GM12872 (cell line): ENCODE results near the gene GCGR.

ENCODE experiments used
- TF ChIP-seq, protein P1 (sequence below): IDR thresholded peaks from 3 replicates; pipeline ENCODE4 v1.5.1; 2011; ENCODE audit warnings: low read depth, mild to moderate bottlenecking, low read length, moderate library complexity; ENCODE audit not compliant: insufficient read depth

The GCGR gene

DNA sequence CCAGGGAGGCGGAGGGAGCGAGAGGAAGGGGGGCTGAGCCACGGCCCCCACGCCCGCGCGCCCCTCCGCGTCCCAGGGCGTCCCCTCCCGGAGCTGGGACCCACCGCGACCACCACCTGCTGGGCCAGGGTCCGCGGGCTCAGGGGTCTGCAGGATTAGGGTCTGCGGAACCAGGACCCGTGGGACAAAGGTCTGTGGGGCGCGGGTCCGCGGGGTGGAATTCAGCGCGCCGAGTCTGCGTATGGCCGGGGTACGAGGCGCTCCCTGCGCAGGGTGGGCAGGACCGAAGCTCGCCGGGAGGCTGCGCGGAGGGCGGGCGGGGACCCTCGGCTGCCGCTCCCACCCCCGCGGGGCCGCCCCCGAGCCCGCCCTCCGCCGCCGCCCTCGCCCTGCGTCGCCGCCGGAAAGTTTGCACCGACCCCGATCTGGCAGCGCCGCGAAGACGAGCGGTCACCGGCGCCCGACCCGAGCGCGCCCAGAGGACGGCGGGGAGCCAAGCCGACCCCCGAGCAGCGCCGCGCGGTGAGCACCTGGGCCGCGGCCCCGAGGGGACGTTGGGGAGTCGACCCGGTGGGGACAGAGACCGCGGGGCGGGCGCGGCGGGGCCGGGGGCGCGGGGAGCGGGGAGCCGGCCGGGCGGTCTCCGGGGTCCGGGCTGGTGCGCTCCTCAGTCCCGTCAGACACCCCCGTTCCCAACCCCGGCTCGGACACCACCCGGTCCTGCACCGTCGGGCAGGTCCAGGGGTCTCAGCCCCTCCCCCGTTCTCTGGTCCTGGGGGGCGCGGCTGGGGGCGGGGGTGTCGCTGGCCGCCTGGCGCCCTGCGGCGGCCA is at the start of gene GCGR:
Gene GCGR, plus strand, starts transcription at position 423 of the 831 bp plus-strand sequence. CDS start 4,869 bp downstream, outside the sequence.
- TF ChIP-seq, protein P1, sequence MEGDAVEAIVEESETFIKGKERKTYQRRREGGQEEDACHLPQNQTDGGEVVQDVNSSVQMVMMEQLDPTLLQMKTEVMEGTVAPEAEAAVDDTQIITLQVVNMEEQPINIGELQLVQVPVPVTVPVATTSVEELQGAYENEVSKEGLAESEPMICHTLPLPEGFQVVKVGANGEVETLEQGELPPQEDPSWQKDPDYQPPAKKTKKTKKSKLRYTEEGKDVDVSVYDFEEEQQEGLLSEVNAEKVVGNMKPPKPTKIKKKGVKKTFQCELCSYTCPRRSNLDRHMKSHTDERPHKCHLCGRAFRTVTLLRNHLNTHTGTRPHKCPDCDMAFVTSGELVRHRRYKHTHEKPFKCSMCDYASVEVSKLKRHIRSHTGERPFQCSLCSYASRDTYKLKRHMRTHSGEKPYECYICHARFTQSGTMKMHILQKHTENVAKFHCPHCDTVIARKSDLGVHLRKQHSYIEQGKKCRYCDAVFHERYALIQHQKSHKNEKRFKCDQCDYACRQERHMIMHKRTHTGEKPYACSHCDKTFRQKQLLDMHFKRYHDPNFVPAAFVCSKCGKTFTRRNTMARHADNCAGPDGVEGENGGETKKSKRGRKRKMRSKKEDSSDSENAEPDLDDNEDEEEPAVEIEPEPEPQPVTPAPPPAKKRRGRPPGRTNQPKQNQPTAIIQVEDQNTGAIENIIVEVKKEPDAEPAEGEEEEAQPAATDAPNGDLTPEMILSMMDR: no peak

GRCh38 chr17:81792675-81793615 is 11.0 kb upstream of the GCGR start:
- TF ChIP-seq, protein P1: no peak

- TF ChIP-seq, protein P1: no peak
Measured at GRCh38 chr17:81794074-81794476, 9.9 kb upstream of the GCGR start.

- TF ChIP-seq, protein P1: no peak
Measured at GRCh38 chr17:81794509-81794908, 9.4 kb upstream of the GCGR start.

- TF ChIP-seq, protein P1: no peak
Measured at GRCh38 chr17:81801327-81801726, 2.6 kb upstream of the GCGR start.

DNA sequence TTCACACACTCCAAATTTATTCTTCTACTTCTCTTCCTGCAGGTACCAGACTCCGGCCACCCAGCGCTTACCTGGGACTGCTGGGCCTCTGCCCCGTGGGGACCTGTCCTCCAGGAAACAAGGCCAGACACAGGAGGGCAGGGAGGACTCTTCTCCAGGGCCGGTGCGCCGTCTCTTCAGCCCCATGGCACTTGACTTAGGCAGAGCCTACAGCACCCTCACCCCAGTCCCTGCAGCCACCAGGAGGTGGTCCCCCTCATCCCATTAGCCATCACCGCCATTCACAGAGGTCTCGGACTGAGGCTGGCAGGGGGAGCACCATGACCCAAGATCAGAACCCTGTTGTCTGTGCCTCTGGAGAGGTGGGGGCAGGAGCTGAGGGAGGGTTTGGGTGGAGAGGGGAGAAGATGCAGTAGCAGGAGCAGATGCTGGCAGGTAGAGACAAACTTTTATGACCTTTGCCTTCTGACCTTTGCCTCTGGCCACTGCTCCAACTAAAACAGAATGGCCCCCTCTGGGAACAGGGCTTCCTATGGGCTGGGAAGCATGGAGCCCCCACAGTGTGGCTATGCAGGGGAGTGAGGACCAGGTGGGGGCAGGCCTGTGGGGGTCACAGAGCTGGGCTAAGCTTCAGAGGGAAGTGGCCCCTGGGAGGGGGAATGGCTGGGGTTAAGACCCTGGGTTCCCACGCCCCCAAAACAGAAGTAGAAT is 1.7 kb upstream of the GCGR start:
- TF ChIP-seq, protein P1: no peak
